GM18499 (cell line): ENCODE results near the gene SHKBP1.
"Not testable (repeated sequence)": the region's sequence is repeated elsewhere in the genome, so short reads cannot be mapped to it uniquely, and the experiment has no call there.

Source experiments
- ATAC-seq: cut with Tn5 transposase; IDR thresholded peaks from one replicate; pipeline ENCODE4 v1.9.1; 2021; ENCODE audit warnings: moderate number of reproducible peaks; ENCODE audit not compliant: insufficient read depth, unreplicated experiment

Gene SHKBP1

GRCh38 chr19:40576585-40577451 is at the start of gene SHKBP1:
Gene SHKBP1, plus strand, starts transcription at chr19:40576873. Its CDS starts 27 bp downstream, at chr19:40576900.
- no peak for ATAC-seq

GRCh38 chr19:40528078-40528477 is 48.6 kb upstream of the SHKBP1 start:
- ATAC-seq = no peak

- ATAC-seq = no peak
Measured at GRCh38 chr19:40528533-40529092, 48.1 kb upstream of the SHKBP1 start.

GRCh38 chr19:40529093-40529954 is 47.3 kb upstream of the SHKBP1 start:
- no peak for ATAC-seq

- no peak for ATAC-seq
Measured at GRCh38 chr19:40530091-40530901, 46.4 kb upstream of the SHKBP1 start.

- no peak for ATAC-seq
Measured at GRCh38 chr19:40533508-40533907, 43.2 kb upstream of the SHKBP1 start.

GRCh38 chr19:40534148-40534547 is 42.5 kb upstream of the SHKBP1 start:
- no peak for ATAC-seq

GRCh38 chr19:40539070-40539469 is 37.6 kb upstream of the SHKBP1 start:
- no peak for ATAC-seq

GRCh38 chr19:40542202-40542859 is 34.3 kb upstream of the SHKBP1 start:
- no peak for ATAC-seq

- ATAC-seq = no peak
Measured at GRCh38 chr19:40543029-40543597, 33.6 kb upstream of the SHKBP1 start.

GRCh38 chr19:40546153-40546841 is 30.4 kb upstream of the SHKBP1 start:
- not testable (repeated sequence) for ATAC-seq

- ATAC-seq = not testable (repeated sequence)
Measured at GRCh38 chr19:40547190-40547589, 29.5 kb upstream of the SHKBP1 start.

- no peak for ATAC-seq
Measured at GRCh38 chr19:40547836-40548235, 28.8 kb upstream of the SHKBP1 start.

- no peak for ATAC-seq
Measured at GRCh38 chr19:40549007-40549708, 27.5 kb upstream of the SHKBP1 start.

GRCh38 chr19:40550951-40551350 is 25.7 kb upstream of the SHKBP1 start:
- ATAC-seq = no peak

GRCh38 chr19:40552848-40553247 is 23.8 kb upstream of the SHKBP1 start:
- no peak for ATAC-seq

GRCh38 chr19:40553885-40554857 is 22.5 kb upstream of the SHKBP1 start:
- ATAC-seq = no peak
